ENCODE data around the gene WDR20.
"Not testable (repeated sequence)": the region's sequence is repeated elsewhere in the genome, so short reads cannot be mapped to it uniquely, and the experiment has no call there.

The WDR20 gene

GRCh38 chr14:102134719-102135118 is 5.0 kb upstream of the WDR20 start:
- DNase-seq, result not testable (repeated sequence)

GRCh38 chr14:102135456-102135855 is 4.2 kb upstream of the WDR20 start:
- not testable (repeated sequence) for DNase-seq

DNA sequence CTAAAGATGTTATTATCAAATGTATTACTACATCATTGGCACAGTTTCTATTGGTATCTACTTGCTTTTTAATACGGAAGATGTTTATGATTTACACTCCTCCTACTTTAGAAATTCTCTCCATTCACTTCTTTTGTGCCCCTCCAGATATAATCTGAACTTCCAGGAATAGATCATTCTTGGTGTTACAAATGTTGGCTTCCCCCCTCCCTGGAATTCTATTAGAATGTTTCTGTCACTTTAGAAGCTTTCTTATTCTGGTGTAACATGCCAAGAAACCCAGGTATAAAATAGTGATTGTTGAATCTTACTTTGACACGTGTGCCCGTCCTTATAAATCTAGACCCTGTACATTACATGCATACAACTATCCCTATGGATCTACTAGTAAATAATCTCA is 1.2 kb upstream of the WDR20 start:
- no peak for DNase-seq

- no peak for DNase-seq
These were observed 774 bp upstream of the WDR20 start for GRCh38 chr14:102138961-102139285.

GRCh38 chr14:102140027-102140749 is 491 bp downstream of the WDR20 start:
- peak; percentile 49 for DNase-seq

- no peak for DNase-seq
These were observed 1.1 kb downstream of the WDR20 start for GRCh38 chr14:102140750-102141145.

DNA sequence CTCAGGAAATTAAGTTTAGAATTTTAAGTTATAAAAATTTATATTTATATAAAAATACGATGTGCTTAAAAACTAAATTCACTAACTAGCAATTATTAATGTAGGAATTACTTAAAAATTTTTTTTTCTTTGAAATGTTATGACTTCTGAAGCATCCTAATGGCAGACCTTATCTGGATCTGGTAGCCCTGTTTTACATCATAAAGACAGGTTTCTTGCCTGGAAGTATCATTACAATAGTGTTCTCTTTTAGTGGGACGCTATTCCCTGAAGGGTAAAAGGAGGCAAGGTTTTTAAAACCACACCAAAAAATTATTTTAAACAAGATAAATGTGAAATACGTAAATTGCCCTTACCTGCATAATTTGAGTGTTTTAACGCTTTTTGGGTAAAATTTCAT is 2.1 kb downstream of the WDR20 start:
- no peak for DNase-seq

- no peak for DNase-seq
These were observed 5.2 kb downstream of the WDR20 start for GRCh38 chr14:102144914-102145313.

- DNase-seq, result no peak
These were observed 5.7 kb downstream of the WDR20 start for GRCh38 chr14:102145395-102145794.

GRCh38 chr14:102146423-102146822 is 6.7 kb downstream of the WDR20 start:
- DNase-seq, result no peak

GRCh38 chr14:102150083-102150482 is 10.4 kb downstream of the WDR20 start:
- DNase-seq, result no peak

DNA sequence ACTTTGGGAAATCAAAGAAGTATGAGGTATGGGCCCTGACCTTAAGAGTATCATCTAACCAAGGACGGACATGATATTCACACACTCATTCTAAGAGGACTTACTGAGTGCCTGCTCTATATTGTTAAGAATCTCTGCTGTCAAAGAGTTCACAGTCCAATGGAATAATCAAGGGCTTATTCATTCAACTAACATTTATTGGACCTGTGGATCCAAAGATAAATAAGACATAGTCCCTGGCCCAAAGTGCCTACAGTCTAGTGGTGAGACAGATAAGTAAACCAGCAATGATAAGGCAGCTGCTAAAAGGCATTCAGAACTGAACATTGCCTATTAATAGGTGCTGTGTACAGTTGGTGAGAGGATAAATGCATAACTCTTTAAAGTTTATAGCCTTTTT is 11.0 kb downstream of the WDR20 start:
- no peak for DNase-seq

- not testable (repeated sequence) for DNase-seq
These were observed 11.7 kb downstream of the WDR20 start for GRCh38 chr14:102151411-102151810.

- DNase-seq, result no peak
These were observed 14.4 kb downstream of the WDR20 start for GRCh38 chr14:102154121-102154520.

- no peak for DNase-seq
These were observed 15.3 kb downstream of the WDR20 start for GRCh38 chr14:102154821-102155549.

DNA sequence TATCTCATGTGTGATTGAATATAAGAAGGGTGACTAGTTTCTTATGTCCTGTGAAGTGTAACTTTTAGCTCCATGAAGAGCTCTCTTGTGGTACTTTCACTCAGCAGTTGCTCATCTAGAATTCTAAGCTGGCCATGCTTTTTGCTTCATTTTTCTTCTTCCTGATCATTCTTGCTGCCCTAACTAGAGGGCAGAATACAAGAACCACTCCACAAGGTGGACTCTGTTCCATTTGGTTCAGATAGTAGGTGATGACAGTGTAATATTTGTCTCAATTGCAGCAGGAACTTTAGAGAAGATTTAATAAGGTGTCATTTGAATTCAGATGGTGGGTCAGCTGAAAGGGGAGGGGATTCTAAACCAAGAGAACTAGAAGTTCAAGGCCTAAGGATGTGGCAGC is 17.6 kb downstream of the WDR20 start:
- no peak for DNase-seq

- no peak for DNase-seq
These were observed 19.1 kb downstream of the WDR20 start for GRCh38 chr14:102158797-102159196.

DNA sequence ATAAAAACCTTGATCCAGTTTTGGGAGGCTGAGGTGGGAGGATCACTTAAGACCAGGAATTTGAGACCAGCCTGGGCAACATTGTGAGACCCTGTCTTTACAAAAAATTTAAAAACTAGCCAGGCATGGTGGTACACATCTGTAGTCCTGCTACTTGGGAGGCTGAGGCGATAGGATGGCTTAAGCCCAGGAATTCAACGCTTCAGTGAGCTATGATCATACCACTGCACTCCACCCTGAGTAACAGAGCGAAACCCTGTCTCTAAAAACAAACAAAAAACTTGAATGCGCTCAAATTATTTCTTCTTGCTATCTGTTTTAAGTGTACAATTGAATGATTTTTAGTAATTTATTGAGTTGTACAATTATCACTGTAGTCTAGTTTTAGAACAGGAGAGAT is 20.1 kb downstream of the WDR20 start:
- no peak for DNase-seq

GRCh38 chr14:102162487-102162886 is 22.8 kb downstream of the WDR20 start:
- no peak for DNase-seq

DNA sequence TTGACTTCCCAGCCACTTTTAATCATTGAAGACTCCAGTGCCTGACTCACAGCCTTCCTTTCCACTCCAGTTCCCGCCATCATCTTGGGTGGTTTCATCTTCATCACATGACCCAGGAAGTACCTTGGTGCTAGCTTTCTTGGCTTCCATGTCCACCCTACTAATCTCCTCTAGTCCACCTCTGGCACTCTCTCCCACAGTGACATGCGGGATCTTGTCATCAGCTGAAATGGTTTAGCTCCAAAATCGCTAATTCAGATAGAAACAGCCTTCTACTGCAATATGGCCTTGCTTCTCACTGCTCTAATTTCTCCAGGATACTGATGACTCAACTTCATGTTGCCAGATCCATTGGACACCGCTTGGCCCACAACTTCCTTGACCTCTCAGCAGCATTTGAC is 24.5 kb downstream of the WDR20 start:
- DNase-seq, result no peak

GRCh38 chr14:102164965-102165364 is 25.3 kb downstream of the WDR20 start:
- no peak for DNase-seq

GRCh38 chr14:102170061-102170460 is 30.4 kb downstream of the WDR20 start:
- no peak for DNase-seq

DNA sequence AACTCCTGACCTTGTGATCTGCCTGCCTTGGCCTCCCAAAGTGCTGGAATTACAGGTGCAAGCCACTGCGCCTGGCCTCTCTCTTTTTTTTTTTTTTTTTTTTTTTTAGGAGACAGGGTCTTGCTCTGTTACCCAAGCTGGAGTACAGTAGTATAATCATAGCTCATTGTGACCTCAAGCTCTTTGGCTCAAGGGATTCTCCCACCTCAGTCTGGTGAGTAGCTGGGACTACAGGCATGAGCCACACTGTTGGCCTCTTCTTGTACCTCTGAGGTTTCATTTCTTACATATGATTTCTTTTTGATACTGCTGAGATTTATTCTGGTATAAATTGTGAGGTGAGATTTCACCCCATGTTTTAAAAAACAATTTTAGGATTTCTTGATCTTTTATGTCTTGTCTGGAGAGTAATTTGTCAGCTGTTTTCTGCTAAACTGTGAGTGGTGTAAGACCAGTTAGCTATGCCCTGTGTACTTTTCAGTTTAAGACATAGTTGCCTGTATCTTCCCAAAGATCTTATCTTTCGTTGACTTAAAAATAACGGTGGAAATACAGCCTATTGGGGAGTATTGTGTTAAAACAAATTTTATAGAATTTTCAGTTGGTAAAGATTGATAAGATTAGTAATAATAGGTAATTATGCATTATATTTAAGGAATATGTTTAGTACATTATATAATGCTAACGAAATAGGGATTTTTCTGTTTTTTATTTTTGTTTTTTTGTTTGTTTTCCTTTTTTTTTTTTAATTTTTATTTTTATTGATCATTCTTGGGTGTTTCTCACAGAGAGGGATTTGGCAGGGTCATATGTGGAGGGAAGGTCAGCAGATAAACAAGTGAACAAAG is 31.7 kb downstream of the WDR20 start:
- DNase-seq, result no peak

- DNase-seq, result not testable (repeated sequence)
These were observed 32.2 kb downstream of the WDR20 start for GRCh38 chr14:102172021-102172272.
